CD4-positive, alpha-beta T cell treated with Interleukin-2 at 100 ng/mL for 4 hours (primary cell): ENCODE data around the gene ZNF609.
A peak's percentile ranks its signal among the peaks of the same experiment; 100 is the strongest.

Source experiments
- DNase-seq: peaks from one replicate; pipeline ENCODE4 v3.0.0-alpha.2; 2020; ENCODE audit warnings: low spot score

Gene ZNF609

DNA sequence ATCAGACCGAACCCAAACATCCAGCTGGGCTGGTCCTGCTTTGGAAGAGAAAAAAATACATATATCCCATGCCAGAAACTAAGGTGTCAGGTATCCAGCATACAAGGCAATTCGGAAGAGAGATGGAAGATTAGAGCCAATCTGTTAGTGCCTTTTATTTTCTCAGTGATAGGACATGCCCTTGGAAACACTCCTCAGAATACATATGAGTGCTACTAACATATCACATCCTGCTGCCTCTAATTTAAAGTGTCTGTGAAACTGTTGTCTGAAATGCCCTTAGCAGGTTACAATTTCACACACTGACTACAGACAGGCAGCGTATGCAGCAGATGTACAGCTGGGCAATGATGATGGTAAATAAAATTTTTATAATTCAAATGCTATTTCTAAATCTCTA is 236.1 kb downstream of the ZNF609 start:
- DNase-seq: no peak

DNA sequence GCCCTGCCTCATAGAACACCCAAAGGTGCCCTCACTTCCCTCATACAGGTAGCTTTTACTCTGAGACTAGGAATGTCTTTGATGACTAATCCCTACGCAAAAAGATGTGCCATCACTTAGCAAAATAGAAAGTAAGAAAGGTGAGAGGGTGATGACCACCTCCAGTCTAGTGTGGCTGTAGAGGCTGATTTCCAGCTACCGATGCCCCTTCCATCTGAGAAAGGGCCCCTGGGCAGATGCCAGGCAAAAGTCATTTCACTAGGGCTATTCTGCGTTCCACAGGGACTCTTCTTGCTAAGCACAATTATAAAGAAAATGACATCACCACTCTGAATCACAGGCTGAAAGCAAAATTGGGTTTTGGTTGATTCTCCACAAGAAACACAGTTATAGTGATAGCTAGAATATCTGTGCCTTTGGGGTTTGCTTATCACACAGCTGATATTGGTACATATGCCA is 237.6 kb downstream of the ZNF609 start:
- DNase-seq: peak; percentile 32

DNA sequence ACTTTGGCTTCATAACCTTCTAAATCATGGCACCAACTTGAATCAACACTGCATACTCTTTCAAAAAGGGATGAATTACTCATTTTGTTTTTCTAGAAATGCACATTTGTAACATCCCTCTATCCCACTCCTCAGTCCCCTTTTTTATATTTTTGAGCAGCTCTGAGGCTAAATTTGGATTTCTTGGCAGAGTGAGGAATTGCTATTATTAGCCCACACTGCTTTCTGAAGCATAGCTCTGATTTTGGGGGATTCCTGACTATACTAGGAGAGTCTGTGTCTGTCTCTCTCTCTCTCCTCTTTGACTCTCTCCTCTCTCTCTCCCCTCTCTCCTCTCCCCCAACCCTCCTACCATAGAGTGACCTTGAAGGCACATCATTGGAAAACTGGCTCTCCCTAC is 238.4 kb downstream of the ZNF609 start:
- DNase-seq: no peak

DNA sequence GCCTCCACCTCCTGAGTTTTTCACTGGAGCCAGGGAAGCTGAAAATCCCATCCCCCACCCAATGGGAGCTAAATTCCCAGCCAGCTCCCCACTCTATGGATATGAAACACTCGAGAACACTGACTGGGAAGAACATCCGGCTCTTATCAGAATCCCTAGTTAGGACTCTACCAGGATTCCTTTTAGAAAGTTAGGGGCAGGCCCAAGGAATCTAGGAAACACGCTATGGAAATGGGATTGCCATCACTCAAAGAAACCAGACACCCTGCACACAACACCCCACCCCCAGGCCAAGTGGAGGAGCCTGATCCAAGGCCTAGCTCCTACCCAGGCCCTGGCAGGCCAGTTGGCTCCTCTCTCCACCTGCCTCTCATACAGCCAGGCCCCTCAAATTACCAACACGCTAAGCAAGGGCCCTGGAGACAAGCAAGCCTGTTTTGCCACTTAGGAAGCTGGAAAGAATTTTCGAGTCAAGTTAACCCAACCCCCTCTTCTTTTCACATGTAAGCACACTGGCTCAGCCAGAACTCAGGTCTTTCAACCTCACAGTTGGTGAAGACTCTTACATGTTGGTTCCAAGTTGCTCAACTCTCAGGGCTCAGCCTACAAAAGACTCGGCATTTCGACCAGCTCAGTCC is 239.5 kb downstream of the ZNF609 start:
- DNase-seq: no peak

DNA sequence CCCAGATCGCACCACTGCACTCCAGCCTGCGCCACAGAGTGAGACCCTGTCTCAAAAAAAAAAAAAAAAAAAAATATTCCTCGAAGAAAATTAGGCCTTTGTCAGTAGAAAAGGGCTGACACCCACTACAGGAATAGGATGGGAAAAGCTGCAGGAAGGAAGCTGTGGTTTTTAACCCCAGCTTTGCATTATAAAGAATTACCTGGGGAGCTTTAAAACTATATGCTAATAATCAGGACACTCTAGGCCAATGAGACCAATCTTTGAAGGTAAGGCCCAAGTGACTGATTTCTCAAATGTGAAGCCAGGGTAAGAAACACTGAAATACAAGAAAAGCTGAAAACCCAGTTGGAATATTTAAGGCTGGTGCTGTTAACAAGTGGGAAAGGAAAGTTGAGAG is 240.7 kb downstream of the ZNF609 start:
- DNase-seq: no peak

DNA sequence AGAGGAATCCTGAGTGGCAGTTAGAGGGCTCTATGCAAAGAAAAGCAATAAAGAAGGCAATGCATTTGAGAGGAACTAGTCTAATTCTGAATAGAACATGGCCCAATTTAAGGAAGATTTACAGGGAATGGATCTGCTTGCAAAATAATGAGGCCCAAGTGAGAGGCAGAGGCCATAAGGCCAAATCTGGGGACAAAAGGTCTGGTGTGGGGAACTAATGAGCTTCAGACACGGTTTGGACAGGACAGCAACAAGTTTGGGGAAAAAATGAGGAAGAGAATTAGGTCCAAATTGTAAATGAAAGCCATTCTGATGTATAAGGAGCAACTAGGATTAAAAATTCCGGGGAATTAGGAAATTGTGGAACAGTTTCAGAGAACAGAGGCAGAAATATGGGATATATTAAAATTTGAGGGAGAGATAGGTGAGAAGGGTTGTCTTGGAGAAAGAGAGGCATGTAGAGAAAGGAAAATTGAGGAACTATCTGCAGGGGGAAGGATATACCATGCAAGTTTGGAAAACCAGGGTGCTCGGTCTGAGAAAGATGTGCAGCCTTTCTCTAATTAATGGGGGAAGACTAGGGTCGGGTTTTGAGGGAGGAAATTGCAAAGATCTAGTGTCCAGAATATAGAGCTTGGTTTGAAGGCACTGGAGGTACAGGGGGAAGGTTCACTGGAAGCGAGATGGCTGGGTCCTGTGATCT is 241.3 kb downstream of the ZNF609 start:
- DNase-seq: no peak

DNA sequence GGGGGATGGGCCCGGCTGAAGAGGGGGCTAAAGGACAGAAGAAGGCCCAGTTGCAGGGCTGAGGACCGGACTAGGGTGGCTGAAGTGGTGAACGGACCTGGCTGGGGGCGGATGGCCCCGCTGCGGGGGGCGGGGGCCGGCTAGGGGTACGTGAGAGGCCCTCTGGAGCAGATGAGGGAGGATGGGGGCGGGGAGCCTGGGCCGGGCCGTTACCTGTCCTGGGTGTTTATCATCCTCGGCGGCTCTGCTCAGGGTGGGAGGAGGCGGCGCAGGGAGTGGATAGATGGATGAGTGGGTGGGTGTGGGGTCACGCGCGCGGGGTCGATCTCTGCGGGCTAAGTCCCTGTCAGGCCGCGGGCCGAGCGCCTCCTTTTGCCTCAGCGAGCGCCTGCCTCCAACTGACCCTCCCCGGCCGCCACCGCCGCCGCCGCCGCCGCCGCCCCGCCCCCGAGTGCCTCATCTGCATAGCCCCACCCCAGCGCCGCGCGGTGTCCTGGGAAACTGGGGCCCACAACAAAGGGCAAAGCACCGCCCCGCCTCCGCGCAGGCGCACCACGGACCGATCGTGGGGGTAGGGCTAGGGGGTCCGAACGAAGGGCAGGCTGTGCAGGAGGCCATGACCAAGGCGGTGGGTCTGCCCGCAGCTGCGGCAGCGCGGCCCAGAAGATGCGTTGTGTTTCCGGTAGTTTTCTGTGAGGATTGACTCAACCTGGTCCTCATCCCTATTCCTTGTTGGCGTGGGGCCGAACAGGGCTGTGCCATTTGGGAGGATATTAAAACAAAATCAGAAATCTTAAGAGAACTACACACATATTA is 242.6 kb downstream of the ZNF609 start:
- DNase-seq: peak; percentile 94

DNA sequence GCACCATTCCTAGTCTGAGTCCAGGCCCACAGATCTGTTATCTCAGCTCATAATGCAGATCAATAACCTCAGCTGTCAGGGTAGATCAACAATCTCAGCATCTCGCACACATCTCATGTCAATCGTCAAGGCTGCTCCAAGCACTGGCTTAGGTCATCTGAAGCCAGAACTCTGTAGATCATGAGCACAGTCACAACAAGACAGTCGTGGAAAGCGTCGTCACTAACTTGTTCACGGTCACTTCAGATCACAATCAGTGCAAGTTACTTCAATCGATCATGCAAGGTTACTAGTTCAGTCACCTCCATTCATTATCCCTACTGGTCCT is 243.2 kb downstream of the ZNF609 start:
- no peak for DNase-seq

DNA sequence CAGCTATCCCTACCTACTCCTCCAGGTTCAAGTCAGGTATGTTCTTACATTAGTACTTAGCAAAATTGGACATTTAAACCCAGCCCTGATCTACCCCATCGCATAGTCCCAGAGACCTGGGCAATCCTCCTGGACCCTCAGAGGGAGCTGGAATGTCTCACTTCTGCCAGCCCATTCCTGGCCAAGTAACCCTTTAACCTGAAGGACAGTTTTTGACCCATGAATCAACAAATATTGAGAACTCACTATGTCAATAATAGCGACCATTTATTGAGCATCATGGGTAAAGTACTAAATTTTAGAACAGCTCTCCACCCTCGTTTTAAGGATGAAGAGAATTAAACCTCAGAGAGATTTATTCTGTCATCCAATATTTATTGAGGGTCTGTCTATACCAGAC is 244.6 kb downstream of the ZNF609 start:
- no peak for DNase-seq

DNA sequence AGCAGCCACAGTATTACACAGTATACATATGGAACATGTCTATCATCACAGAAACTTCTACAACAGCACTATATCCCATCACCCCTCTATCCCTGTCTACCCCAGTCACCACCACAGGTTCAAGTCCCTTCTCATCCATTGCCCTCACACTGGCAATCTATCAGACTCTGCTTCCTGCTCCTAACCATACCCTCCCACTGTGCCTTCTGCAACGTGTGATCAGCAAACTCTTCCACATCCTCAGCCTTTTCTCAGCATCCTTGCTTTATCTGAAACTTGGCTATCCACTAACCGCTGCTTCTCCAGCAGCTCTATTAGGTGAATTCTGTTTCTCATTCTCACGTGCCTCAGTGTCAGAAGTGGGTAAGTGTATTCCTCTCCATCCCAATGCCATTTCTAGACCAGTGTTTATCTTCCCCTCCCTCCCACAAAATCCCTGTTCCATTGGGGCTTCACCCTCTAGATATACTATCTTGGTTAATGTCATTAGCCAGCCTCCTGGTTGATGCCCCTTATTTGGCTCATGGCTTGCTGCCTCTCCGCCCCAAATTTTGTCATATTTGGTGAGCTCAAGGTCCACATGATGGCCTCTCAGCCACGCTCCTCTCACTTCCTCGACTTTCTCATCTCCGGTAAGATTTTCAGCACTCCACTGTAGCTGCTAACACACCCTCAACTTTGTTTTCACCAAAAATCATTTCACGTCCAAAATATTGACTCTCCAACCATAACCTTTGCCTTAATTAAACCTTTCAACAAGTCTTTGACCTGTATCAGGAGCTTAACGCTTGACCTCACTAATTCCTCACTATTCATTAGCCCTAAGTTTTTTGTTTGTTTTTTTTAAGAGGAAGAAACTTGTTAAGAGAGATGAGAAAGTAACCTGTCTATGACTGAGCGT is 245.9 kb downstream of the ZNF609 start:
- DNase-seq: no peak

DNA sequence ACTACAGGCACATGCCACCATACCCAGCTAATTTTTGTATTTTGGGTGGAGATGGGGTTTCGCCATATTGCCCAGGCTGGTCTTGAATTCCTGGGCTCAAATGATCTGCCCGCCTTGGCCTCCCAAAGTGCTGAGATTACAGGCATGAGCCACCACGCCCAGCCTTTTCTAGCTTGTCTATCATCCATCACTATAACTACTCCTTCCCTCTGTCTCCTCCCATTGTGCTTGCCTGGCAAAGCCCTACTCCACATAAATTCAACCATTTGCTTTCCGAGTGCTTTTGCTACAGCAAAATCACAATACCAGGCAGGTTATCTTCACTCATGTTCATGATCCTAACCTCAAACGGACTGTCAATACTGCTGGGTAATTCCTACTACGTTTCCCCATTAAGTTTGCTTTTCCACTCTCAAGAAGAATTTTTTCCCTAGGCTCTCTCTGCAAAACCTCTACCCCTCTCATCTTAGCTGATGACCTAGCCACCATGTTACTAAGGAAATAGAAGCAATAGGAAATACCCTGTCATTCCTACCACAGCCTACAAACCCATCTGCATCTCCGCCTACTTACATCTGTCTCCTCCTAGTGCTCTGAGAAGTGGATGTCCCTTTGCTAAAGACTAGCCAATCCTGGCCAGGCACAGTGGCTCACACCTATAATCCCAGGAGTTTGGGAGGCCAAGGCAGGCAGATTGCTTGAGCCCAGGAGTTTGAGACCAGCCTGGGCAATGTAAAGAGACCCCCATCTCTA is 250.5 kb downstream of the ZNF609 start:
- no peak for DNase-seq

DNA sequence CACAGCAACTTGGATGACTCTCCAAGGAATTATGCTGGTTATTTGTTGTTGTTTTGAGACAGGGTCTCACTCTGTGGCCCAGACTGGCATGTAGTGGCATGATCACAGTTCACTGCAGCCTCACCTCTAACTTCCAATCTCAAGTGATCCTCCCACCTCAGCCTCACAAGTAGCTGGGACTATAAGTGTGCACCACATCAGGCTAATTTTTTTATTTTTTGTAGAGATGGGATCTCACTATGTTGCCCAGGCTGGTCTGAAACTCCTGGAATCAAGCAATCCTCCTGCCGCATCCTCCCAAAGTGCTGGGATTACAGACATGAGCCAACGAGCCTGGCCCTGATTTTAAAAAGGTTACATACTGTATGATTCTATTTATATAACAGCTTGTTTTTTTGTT is 252.0 kb downstream of the ZNF609 start:
- no peak for DNase-seq

DNA sequence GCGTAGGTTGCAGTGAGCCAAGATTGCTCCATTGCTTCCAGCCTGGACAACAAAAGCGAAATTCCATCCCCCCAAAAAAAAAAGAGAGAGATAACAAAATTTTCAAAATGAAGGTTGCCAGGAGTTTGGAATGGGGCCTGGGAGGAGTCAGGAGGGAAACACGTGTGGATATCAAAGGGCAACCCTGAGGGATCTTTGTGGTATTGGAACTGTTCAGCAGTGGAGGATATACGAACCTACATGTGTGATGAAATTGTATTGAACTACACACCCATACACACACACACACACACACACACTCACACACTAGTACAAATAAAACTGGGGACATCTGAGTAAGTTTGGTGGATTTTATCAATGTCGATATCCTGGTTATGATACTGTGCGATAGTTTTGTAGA is 253.2 kb downstream of the ZNF609 start:
- DNase-seq: no peak

DNA sequence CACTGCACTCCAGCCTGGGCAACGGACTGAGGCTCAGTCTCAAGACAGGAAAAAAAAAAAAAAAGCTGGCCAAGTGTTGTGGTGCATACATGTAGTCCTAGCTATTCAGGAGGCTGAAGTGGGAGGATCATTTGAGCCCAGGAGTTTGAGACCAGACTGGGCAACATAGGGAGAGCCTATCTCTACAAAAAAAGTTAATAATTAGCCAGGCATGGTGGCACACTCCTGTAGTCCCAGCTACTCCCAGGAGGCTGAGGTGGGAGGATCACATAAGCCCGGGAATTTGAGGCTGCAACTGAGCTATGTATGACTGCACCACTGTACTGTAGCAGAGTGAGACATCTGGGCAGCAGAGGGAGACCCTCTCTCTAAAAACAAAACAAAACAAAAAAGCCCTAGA is 256.1 kb downstream of the ZNF609 start:
- no peak for DNase-seq

DNA sequence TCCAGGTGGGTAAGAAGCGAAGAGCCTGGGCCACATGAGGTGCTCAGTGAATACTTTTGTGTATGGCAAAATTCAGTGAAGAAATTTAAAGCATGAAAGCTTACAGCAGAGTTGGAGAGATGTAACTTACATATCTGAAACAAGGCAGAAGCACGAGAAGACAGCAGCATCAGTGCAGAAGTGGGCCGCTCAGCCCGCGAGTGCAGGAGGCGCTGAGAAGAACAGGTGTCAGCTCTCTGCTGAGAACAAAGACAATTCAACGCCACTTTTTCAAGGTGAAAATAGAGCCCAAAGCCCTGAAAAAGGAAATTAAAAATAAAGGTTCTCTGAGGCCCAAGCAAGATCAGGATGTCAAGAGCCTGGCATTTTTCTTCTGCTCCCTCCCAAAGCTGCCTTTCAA is 256.8 kb downstream of the ZNF609 start:
- no peak for DNase-seq

DNA sequence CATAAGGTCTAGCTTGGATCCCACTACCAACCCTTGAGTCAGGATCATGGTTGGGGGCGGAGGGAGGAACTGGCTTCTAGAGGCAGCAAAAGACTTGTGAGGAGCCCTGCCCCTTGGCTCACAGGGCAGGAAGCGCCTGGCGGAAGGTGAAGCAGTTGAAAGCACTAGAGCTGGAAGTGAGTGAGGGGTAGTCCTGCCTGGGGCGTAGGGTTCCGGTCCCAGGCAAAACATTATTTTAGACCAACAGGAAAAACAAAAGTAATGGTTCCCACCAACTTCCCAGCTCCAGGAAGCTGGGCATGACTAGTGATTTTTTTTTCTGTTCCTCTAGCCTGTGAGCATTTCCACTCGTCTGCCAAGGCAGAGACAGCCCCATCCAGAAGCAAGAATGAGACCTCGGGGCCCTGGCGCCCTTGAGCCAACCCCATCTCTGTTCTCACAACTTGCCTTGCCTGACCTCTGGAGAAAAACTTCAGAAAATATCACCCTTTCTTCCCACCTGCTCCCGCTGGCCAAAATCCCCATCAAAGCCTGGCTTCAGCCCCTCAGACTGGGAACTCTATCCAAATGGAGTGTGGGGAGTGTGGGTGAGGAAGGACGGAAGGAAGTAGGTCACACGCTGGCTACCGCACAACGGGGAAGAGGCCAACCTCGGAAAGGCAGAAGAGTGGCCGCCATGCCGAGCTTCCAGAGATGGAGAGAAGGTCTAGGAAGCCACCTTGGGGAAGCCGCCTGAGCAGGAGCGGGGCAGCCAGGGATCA is 257.5 kb downstream of the ZNF609 start:
- no peak for DNase-seq

DNA sequence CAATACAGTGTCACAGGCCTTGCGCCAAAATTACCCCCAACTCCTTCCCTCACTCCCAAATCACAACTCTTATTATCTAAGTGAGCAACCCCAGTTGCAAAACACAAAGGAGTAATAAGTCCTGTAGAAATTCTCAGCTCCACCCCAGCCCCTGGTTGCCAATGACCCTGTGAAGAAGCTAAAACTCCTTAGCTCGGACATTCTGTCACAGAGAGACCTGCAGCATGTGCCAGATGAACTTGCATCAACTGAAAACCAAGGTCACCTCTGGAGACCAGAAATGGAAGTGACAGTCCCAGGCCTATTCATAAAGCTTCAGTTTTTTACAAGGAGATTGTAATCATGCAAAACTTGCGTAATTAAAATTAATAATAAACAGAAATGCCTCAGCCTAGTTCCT is 259.8 kb downstream of the ZNF609 start:
- no peak for DNase-seq

DNA sequence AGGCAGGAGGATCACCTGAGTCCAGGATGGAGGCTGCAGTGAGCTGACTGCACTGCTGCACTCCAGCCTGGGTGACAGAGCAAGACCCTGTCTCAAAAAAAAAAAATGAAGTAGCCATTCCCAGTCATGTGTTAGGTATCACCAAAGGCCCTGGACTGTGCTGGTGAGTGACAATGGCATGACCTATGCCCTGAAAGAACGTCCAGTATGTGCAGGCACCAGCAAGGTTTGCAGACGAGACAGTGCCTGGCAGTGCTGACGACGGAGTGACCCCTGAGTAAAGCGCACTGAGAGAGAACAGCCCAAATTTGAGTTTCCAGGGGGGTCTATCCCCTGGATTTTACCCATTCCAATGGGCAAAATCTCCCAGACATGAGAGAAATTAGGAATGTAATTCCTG is 269.8 kb downstream of the ZNF609 start:
- no peak for DNase-seq

DNA sequence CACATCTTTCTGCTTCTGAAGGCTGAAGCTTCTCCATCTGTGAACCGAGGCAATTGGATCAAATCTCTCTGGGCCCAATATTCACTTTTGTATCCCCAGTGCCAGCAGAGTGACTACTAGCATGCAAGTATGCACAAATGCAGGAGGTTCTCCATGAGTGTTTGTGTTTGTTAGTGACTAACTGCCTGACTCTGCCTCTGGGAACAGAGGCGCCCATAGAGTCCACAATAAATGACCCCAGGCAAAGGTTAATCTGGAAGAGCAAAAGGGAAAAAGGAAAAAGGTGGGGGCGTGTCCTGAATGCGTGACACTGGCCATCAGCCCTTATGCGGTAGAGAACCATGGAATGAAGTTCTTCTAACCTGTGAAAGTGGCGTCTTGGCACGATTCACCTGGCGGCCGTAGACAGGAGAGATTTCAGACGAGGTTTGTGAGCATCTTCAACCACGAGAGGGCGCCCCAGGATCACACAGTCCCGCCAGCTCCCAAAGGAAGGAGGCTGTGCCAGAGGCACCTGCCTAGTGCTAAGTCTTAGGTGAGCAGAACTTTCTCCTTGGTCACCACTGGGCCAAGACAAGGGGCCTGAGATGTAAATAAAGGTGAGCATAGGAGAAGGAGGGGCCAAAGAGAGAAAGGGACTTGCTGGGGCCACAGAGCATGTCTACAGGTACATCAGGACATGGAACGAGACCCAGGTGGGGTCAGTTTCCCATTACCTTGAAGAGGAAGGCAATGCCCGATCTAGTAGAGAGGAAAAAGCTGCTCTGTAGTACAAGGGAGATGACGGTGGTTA is 270.8 kb downstream of the ZNF609 start:
- DNase-seq: peak; percentile 86

DNA sequence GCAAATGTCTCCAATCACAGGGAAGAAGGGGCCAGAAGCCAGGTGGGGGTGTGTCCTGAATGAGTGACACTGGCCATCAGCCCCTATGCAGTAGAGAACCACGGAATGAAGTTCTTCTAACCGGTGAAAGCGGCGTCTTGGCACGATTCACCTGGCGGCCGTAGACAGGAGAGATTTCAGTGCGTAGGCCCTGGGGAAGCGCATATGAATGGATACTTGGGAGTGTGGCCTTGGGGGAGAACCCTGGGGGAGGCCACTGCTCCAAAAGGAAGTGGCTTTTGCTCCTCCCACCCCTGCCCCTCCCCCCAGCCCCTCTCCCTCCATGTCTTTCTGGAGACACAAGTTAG is 271.4 kb downstream of the ZNF609 start:
- no peak for DNase-seq
